Breast epithelium (tissue), 4 donors: ENCODE measurements around the gene ERCC6. TPM values are rescaled to one million over a fixed set of nuclear protein-coding genes. Genes with fewer than 3 reads are reported as not detected.

Source experiments
- DNase-seq, 2 donors: peaks; one replicate each; pipeline ENCODE4 v3.0.0-alpha.2; 2019; ENCODE audit warnings: low spot score in 2 of 2
- H3K27ac ChIP-seq, 2 donors: fragments of 200-600 bp; sonication (generic) in 1 of 2; one replicate each; pipeline ENCODE4 v1.5.1; 2016 to 2019; ENCODE audit warnings: mild to moderate bottlenecking in 1 of 2
- H3K27me3 ChIP-seq, 2 donors: fragments of 200-600 bp; sonication (generic) in 1 of 2; one replicate each; pipeline versions ENCODE4 v1.5.1 to v1.6.0; 2017 to 2019; ENCODE audit warnings: control low read depth in 1 of 2, mild to moderate bottlenecking in 1 of 2
- H3K36me3 ChIP-seq: fragments of 200-600 bp; one replicate; pipeline ENCODE4 v1.5.1; 2019
- H3K4me1 ChIP-seq, 2 donors: fragments of 200-600 bp; sonication (generic); one replicate each; pipeline ENCODE4 v1.5.1; 2016 to 2019; ENCODE audit warnings: control low read depth in 1 of 2
- H3K4me3 ChIP-seq, 3 donors: fragments of 200-600 bp; sonication (generic); 1 replicate in 2 of 3; 2 replicates in 1 of 3; pipeline ENCODE4 v1.5.1; 2016 to 2019; ENCODE audit warnings: mild to moderate bottlenecking in 3 of 3, moderate library complexity in 2 of 3
- H3K9me3 ChIP-seq, 2 donors: fragments of 200-600 bp; sonication (generic) in 1 of 2; one replicate each; pipeline ENCODE4 v1.5.1; 2016 to 2019; ENCODE audit warnings: control low read depth in 1 of 2
- POLR2A ChIP-seq: fragments of 450-650 bp; IDR thresholded peaks from one replicate; pipeline ENCODE4 v1.6.1; 2016; ENCODE audit warnings: antibody characterized with exemption, mild to moderate bottlenecking, moderate library complexity
- POLR2AphosphoS5 ChIP-seq, 3 donors: sonication (generic); formaldehyde crosslinking; IDR thresholded peaks; one replicate each; pipeline ENCODE4 v1.6.1; 2017; ENCODE audit warnings: antibody characterized with exemption in 3 of 3
- intact Hi-C: fragments of 100-400 bp; cut with DNase I; formaldehyde crosslinking; loops from one replicate; pipeline ENCODE4 v1.15.1; 2023; ENCODE audit warnings: low total_unique reads
- total RNA-seq, 3 donors: library from RNA; depleted of rRNA; stranded (reverse); fragments of >200 nt; gene quantifications; one replicate each; pipeline ENCODE4 v1.1.0, GENCODE V29; 2016
- TF ChIP-seq, protein P1 (sequence below), 3 donors: fragments of 450-650 bp; IDR thresholded peaks; one replicate each; pipeline ENCODE4 v1.5.1; 2016 to 2017; ENCODE audit warnings: antibody characterized with exemption in 3 of 3, mild to moderate bottlenecking in 3 of 3, moderate library complexity in 3 of 3

The ERCC6 gene
- total RNA-seq, 3 donors from 2014 or later: 19.5 to 27.8 (median 21.6) TPM

DNA sequence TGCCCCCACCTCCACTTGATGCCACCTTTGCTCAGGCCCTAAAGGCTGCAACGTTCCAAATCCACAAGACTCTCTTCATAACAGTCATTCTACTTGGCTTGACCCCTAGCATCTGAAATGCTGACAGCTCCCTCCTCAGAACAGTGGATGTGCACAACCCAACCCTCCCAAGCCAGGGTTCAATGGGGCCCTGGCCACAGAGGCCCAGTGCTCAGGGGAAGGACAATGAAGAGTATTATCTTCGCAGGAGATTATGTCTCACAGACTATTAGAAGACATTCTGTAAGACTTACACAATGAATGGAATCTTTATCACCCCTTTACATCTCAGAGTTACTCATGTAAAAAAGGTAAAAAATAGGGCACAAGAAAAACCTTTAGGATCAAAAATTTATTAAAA, 20.4 kb downstream of the ERCC6 start:
- no peaks in the 10 kb centered on the region for H3K9me3 ChIP-seq
- no peak for DNase-seq
- H3K4me1 ChIP-seq: no peaks in the 10 kb centered on the region
- no peak overlapping the region for H3K4me3 ChIP-seq
- no peak overlapping the region for H3K27ac ChIP-seq
- H3K36me3 ChIP-seq: peaks cover 6% of the 10 kb centered on the region
- intact Hi-C loops: no loop called here
- H3K27me3 ChIP-seq: no peaks in the 10 kb centered on the region
- TF ChIP-seq POLR2AphosphoS5 (IDR thresholded peaks at IDR 0.05): no peak
- TF ChIP-seq POLR2A: no peak
- TF ChIP-seq, protein P1, sequence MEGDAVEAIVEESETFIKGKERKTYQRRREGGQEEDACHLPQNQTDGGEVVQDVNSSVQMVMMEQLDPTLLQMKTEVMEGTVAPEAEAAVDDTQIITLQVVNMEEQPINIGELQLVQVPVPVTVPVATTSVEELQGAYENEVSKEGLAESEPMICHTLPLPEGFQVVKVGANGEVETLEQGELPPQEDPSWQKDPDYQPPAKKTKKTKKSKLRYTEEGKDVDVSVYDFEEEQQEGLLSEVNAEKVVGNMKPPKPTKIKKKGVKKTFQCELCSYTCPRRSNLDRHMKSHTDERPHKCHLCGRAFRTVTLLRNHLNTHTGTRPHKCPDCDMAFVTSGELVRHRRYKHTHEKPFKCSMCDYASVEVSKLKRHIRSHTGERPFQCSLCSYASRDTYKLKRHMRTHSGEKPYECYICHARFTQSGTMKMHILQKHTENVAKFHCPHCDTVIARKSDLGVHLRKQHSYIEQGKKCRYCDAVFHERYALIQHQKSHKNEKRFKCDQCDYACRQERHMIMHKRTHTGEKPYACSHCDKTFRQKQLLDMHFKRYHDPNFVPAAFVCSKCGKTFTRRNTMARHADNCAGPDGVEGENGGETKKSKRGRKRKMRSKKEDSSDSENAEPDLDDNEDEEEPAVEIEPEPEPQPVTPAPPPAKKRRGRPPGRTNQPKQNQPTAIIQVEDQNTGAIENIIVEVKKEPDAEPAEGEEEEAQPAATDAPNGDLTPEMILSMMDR (IDR thresholded peaks at IDR 0.05): no peak

GRCh38 chr10:49516216-49516970, 22.5 kb downstream of the ERCC6 start:
- Histone ChIP-seq H3K4me3 (no peak overlapping the region), H3K36me3 (no peaks in the 10 kb centered on the region), H3K27ac (no peak overlapping the region), H3K4me1 (no peaks in the 10 kb centered on the region), H3K27me3 (no peaks in the 10 kb centered on the region), H3K9me3 (no peaks in the 10 kb centered on the region)
- no peak for DNase-seq
- intact Hi-C loops: no loop called here
- TF ChIP-seq POLR2AphosphoS5 (IDR thresholded peaks at IDR 0.05) (no peak), POLR2A (no peak)
- TF ChIP-seq, protein P1 (IDR thresholded peaks at IDR 0.05): no peak

GRCh38 chr10:49512121-49512809, 26.7 kb downstream of the ERCC6 start:
- H3K4me1 ChIP-seq: no peaks in the 10 kb centered on the region
- intact Hi-C loops: no loop called here
- TF ChIP-seq POLR2A (no peak), POLR2AphosphoS5 (IDR thresholded peaks at IDR 0.05) (no peak)
- TF ChIP-seq, protein P1 (IDR thresholded peaks at IDR 0.05): peak in 2 of 3 donors; percentile 29 to 52

GRCh38 chr10:49509771-49510303, 29.1 kb downstream of the ERCC6 start:
- Histone ChIP-seq H3K36me3 (no peaks in the 10 kb centered on the region), H3K9me3 (no peaks in the 10 kb centered on the region), H3K27me3 (no peaks in the 10 kb centered on the region), H3K4me3 (no peak overlapping the region), H3K27ac (no peak overlapping the region), H3K4me1 (no peaks in the 10 kb centered on the region)
- TF ChIP-seq POLR2A (no peak), POLR2AphosphoS5 (IDR thresholded peaks at IDR 0.05) (no peak)
- TF ChIP-seq, protein P1 (IDR thresholded peaks at IDR 0.05): no peak
- intact Hi-C loops: no loop called here
- no peak for DNase-seq

More at GRCh38 chr10:49512121-49512809, 26.7 kb downstream of the ERCC6 start:
- H3K4me3 ChIP-seq: no peak overlapping the region
- H3K27ac ChIP-seq: no peak overlapping the region
- no peaks in the 10 kb centered on the region for H3K36me3 ChIP-seq
- no peaks in the 10 kb centered on the region for H3K9me3 ChIP-seq
- DNase-seq: no peak
- H3K27me3 ChIP-seq: no peaks in the 10 kb centered on the region

- intact Hi-C loops: no loop called here
- no peaks in the 10 kb centered on the region for H3K9me3 ChIP-seq
- H3K27me3 ChIP-seq: no peaks in the 10 kb centered on the region
- DNase-seq: no peak
- H3K36me3 ChIP-seq: no peaks in the 10 kb centered on the region
- no peaks in the 10 kb centered on the region for H3K4me1 ChIP-seq
- H3K27ac ChIP-seq: no peak overlapping the region
- TF ChIP-seq POLR2A (no peak), POLR2AphosphoS5 (IDR thresholded peaks at IDR 0.05) (no peak)
- TF ChIP-seq, protein P1 (IDR thresholded peaks at IDR 0.05): no peak
- H3K4me3 ChIP-seq: no peak overlapping the region
Observed at GRCh38 chr10:49508654-49509053, 30.3 kb downstream of the ERCC6 start.
